GM15510 (cell line): ENCODE data around the gene NDUFB7.

ENCODE experiments used
- POLR2A ChIP-seq: IDR thresholded peaks from 3 replicates; pipeline ENCODE4 v1.6.1; 2011; ENCODE audit warnings: borderline replicate concordance; ENCODE audit not compliant: insufficient read length; ENCODE audit errors: extremely low read depth

NDUFB7 gene

GRCh38 chr19:14516746-14517438, 55.0 kb downstream of the NDUFB7 start:
- TF ChIP-seq POLR2A, result no peak
